B cell (primary cell): ENCODE measurements around the gene KCNH6.

Experiments
- EZH2 ChIP-seq: IDR thresholded peaks from 2 replicates; pipeline ENCODE4 v1.6.1; 2012; ENCODE audit warnings: borderline replicate concordance, low read depth, mild to moderate bottlenecking, moderate library complexity, low read length; ENCODE audit not compliant: insufficient read depth, poor library complexity, severe bottlenecking
- TF ChIP-seq, protein P1 (sequence below): fragments of 200-600 bp; IDR thresholded peaks from one replicate; pipeline ENCODE4 v1.8.0; 2022; ENCODE audit warnings: antibody characterized with exemption, mild to moderate bottlenecking

DNA sequence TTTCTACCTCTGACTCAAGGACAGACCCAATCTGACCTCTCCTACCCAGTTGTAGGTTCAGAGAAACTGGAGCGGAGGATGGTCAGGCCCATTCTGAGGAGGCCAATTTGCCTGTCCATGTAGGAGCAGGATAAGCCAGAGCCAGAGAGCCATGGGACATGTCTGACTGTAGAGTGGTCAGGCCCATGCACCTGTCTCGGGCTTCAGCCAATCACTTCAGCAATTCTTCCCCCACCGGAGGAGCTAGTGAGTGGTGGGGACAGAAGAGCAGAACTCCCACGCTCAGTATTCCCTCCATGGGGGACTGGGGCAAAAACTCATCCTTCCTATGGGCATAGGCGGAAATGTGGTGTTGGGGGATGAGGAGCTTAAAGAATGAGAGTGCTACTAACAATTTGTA is 41.4 kb downstream of the KCNH6 start:
- no peak for TF ChIP-seq EZH2
- TF ChIP-seq, protein P1, sequence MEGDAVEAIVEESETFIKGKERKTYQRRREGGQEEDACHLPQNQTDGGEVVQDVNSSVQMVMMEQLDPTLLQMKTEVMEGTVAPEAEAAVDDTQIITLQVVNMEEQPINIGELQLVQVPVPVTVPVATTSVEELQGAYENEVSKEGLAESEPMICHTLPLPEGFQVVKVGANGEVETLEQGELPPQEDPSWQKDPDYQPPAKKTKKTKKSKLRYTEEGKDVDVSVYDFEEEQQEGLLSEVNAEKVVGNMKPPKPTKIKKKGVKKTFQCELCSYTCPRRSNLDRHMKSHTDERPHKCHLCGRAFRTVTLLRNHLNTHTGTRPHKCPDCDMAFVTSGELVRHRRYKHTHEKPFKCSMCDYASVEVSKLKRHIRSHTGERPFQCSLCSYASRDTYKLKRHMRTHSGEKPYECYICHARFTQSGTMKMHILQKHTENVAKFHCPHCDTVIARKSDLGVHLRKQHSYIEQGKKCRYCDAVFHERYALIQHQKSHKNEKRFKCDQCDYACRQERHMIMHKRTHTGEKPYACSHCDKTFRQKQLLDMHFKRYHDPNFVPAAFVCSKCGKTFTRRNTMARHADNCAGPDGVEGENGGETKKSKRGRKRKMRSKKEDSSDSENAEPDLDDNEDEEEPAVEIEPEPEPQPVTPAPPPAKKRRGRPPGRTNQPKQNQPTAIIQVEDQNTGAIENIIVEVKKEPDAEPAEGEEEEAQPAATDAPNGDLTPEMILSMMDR = no peak
